GM19193 (cell line): Measurements from ENCODE around the gene PIK3R5.

Experiments
- POLR2A ChIP-seq: IDR thresholded peaks from 4 replicates; pipeline ENCODE4 v1.6.1; 2011; ENCODE audit not compliant: insufficient read depth, insufficient read length; ENCODE audit errors: extremely low read depth

Gene PIK3R5

GRCh38 chr17:8963647-8964258, 1.8 kb downstream of the PIK3R5 start:
- TF ChIP-seq POLR2A = no peak

GRCh38 chr17:8963014-8963413, 2.5 kb downstream of the PIK3R5 start:
- TF ChIP-seq POLR2A = no peak

DNA sequence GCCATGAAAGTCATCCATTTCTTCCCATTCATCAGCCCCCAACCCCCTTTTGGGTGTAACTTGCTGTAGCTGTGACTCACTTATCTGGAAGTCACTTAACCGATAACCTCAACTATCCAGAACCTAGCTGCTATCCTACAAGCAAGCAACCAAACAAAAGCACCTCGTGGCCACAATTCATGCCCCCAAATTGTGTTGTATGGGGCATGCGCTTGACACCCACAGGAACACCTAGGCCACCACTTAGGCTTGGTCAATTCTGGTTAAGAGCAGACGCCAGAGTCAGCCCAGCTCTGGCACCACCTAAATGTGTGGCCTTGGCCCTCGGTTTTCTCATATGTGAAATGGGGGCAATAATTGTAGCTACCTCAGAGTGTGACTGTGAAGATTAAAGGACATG, 3.7 kb downstream of the PIK3R5 start:
- TF ChIP-seq POLR2A = no peak

DNA sequence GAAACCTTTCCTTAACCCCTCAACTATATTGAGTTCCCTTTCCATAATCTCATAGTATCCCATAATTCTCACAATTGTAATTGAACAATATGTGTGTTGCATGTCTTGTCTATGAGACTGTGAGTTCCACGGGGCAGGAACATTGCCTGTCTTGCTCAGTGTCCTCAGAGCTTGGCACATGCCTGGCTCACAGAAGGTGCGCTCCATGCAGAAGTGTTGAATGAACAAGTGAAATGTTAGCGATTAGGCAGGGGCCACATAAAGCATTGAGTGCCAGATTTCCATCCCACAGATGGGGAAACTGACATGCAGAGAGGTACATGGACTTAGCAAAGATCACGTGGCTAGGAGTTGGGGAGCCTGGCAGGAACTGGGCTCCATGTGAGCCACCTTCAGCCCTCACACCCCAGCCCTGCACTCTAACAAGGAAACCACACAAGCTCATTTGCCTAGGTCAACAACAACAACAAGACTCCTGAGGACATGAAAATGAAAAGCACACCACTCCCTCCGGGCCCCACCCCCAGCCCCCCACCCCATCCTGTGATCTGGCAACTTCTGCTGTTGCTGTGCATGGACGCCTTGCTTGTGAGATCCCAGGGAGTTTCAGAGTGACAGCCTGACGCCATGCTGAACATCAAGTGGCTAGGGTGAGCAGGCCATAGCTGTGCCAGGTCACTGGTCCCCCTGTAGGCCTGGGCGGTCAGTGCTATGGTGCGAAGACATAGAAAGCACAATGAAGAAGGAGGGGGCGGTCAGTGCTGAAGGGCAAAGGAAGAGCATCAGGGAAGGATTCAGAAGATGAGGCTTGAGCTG, 5.0 kb downstream of the PIK3R5 start:
- TF ChIP-seq POLR2A = no peak

DNA sequence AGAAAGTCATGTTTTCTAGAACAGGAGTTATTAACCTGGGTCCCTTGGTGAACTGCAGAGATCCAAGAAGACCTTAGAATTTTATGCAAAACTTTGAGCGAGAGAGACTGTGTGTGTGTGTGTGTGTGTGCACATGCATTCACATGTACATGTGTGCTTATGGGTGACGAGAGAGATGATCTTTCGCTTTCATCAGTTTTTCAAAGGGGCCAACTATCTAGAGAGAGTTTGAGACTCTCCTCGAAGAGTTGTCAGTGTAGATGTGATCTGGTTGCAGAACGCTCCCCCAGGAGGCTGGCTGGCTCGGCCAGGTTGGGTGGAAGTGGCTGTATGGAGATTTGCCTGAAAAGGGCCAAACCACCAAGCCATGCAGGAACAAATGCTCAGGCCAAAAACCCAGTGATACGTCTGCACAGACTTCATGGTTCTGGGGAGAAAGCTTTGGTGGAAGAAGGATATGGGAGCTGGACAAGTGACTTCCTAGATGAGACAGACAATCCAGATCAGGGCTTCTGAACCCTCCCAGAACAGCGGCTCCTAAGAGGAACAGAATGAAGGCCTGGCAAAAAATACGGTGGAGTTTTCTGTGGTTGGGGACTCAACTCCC, 6.1 kb downstream of the PIK3R5 start:
- no peak for TF ChIP-seq POLR2A

GRCh38 chr17:8957721-8958120, 7.8 kb downstream of the PIK3R5 start:
- TF ChIP-seq POLR2A = no peak

- TF ChIP-seq POLR2A = no peak
These were observed 9.0 kb downstream of the PIK3R5 start for GRCh38 chr17:8956465-8956902.

- TF ChIP-seq POLR2A = no peak
These were observed 10.2 kb downstream of the PIK3R5 start for GRCh38 chr17:8955021-8955959.

GRCh38 chr17:8954339-8954738, 11.2 kb downstream of the PIK3R5 start:
- TF ChIP-seq POLR2A = no peak

GRCh38 chr17:8953156-8953885, 12.2 kb downstream of the PIK3R5 start:
- TF ChIP-seq POLR2A = no peak

GRCh38 chr17:8952191-8952590, 13.3 kb downstream of the PIK3R5 start:
- TF ChIP-seq POLR2A = no peak

- no peak for TF ChIP-seq POLR2A
These were observed 14.3 kb downstream of the PIK3R5 start for GRCh38 chr17:8951206-8951605.

DNA sequence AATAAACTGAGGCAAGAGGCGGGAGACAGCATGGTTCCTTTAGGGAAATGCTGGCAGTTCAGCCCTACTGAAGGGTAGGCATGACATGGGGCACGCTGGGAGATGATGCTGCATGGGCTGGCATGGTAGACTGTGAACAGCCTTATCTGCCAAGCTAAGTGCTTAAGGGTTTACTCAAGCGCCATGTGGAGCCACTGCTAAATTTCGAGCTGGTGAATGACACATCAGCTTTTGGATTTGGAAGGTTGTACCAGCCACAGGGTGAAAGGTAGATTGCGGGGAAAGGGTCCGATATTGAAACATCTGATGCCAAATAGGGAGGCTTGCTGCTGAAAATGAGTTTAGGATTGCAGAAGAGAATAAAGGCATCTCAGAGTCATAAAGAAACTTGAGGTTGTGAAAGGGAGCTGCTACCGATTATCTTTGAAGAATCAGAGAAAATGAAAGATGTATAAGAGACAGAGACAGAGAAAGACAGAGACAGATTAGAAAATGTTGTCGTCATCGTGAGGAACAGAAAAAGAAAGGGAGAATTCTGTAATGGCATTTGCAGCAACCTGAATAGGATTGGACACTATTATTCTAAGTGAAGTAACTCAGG, 16.3 kb downstream of the PIK3R5 start:
- no peak for TF ChIP-seq POLR2A

DNA sequence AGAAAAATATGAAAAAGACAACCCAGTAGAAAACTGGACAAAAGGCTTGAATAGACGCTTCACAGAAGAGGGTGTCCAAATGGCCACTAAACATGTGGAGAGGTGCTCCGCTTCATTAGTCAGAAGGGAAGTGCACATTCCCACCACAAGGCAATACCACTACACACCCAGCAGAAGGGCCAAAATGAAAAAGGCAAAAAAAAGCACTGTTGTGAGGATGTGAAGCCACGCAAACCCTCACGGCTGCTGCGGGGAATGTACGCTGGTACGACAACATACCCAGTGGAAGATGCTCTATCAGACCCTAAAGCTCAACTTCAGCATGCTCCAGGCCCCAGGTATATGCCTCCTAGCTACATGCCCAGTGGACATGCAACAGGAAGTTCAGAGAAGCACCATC, 17.0 kb downstream of the PIK3R5 start:
- no peak for TF ChIP-seq POLR2A
